ENCODE measurements around the gene PYDC1.

DNA sequence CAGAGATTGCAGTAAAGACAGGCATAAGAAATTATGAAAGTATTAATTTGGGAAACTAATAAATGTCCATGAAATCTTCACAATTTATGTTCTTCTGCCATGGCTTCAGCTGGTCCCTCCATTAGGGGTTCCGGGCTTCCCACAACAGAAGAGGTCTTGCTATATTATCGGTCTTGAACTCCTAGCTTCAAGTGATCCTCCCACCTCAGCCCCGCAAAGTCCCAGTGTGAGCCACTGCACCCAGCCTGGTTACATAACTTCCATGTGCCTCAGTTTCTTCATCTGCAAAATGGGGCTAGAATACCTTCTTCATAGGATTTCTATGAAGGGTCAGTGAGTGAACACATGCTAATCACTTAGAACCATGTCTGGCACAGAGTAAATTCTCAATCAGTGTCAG is 29.4 kb upstream of the PYDC1 start:
- TF ChIP-seq, protein P1, sequence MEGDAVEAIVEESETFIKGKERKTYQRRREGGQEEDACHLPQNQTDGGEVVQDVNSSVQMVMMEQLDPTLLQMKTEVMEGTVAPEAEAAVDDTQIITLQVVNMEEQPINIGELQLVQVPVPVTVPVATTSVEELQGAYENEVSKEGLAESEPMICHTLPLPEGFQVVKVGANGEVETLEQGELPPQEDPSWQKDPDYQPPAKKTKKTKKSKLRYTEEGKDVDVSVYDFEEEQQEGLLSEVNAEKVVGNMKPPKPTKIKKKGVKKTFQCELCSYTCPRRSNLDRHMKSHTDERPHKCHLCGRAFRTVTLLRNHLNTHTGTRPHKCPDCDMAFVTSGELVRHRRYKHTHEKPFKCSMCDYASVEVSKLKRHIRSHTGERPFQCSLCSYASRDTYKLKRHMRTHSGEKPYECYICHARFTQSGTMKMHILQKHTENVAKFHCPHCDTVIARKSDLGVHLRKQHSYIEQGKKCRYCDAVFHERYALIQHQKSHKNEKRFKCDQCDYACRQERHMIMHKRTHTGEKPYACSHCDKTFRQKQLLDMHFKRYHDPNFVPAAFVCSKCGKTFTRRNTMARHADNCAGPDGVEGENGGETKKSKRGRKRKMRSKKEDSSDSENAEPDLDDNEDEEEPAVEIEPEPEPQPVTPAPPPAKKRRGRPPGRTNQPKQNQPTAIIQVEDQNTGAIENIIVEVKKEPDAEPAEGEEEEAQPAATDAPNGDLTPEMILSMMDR (conservative IDR thresholded peaks at IDR 0.05 in 1 of 2, IDR thresholded peaks at IDR 0.05 in 1 of 2; ENCODE audit: low read depth in 1 of 2, low read length in 2 of 2): no peak
- TF ChIP-seq EZH2 (IDR thresholded peaks at IDR 0.05; ENCODE audit: low read length, missing control alignments): no peak
